Measurements from ENCODE around the gene GALNT14. TPM values are rescaled to one million over a fixed set of nuclear protein-coding genes. Genes with fewer than 3 reads are reported as not detected.

The GALNT14 gene
- total and polyA plus RNA-seq, 10 of the 15 experiments (the other 5 are each of a cell fraction or from before 2014, with no cell fraction given): 3.7 to 17.8 (median 6.0) TPM

- CTCF ChIA-PET: interaction anchor here (1.0 kb wide), 1 partner anchor 16 kb away, joined by 3 read pairs; no protein-coding TSS in a partner anchor
- in situ Hi-C loops (cut with MboI): no loop called here
- RAD21 ChIA-PET (ENCODE audit: unreplicated experiment): no interaction called here
- TF ChIP-seq ZNF384 (IDR thresholded peaks at IDR 0.05; ENCODE audit: borderline replicate concordance, low read depth, low read length) (no peak), ZNF687 (IDR thresholded peaks at IDR 0.05) (no peak), STAT1 (conservative IDR thresholded peaks at IDR 0.05) (no peak), CHD4 (IDR thresholded peaks at IDR 0.05) (no peak), CUX1 (IDR thresholded peaks at IDR 0.05; ENCODE audit: insufficient replicate concordance, low read depth, low read length) (no peak), MXI1 (IDR thresholded peaks at IDR 0.05; ENCODE audit: low read depth, low read length) (no peak), BCL11A (IDR thresholded peaks at IDR 0.05; ENCODE audit: low read depth, low read length) (no peak)
- TF ChIP-seq, protein P1, sequence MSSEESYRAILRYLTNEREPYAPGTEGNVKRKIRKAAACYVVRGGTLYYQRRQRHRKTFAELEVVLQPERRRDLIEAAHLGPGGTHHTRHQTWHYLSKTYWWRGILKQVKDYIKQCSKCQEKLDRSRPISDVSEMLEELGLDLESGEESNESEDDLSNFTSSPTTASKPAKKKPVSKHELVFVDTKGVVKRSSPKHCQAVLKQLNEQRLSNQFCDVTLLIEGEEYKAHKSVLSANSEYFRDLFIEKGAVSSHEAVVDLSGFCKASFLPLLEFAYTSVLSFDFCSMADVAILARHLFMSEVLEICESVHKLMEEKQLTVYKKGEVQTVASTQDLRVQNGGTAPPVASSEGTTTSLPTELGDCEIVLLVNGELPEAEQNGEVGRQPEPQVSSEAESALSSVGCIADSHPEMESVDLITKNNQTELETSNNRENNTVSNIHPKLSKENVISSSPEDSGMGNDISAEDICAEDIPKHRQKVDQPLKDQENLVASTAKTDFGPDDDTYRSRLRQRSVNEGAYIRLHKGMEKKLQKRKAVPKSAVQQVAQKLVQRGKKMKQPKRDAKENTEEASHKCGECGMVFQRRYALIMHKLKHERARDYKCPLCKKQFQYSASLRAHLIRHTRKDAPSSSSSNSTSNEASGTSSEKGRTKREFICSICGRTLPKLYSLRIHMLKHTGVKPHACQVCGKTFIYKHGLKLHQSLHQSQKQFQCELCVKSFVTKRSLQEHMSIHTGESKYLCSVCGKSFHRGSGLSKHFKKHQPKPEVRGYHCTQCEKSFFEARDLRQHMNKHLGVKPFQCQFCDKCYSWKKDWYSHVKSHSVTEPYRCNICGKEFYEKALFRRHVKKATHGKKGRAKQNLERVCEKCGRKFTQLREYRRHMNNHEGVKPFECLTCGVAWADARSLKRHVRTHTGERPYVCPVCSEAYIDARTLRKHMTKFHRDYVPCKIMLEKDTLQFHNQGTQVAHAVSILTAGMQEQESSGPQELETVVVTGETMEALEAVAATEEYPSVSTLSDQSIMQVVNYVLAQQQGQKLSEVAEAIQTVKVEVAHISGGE (CRISPR knock-in tag; IDR thresholded peaks at IDR 0.05): no peak
These were observed 79.9 kb downstream of the GALNT14 start for GRCh38 chr2:31058096-31059035.

More at GRCh38 chr2:31058096-31059035, 79.9 kb downstream of the GALNT14 start:
- Histone ChIP-seq H3K4me2 (ENCODE audit: control insufficient read depth, insufficient read depth) (no peak overlapping the region), H3K4me3 (no peak overlapping the region), H3K9me3 (replicated peaks; ENCODE audit: control insufficient read depth, insufficient read depth, low read length) (no peaks in the 10 kb centered on the region), H4K20me1 (ENCODE audit: control insufficient read depth, insufficient read depth) (no peaks in the 10 kb centered on the region), H3K27me3 (replicated peaks in 1 of 2; ENCODE audit: control insufficient read depth in 2 of 2, insufficient read depth in 2 of 2, low read length in 1 of 2) (no peaks in the 10 kb centered on the region), H3K4me1 (ENCODE audit: control insufficient read depth, insufficient read depth, low read length) (no peaks in the 10 kb centered on the region), H2AFZ (ENCODE audit: control insufficient read depth, low read depth, low read length) (no peak overlapping the region), H3K36me3 (ENCODE audit: control insufficient read depth in 2 of 2, insufficient read depth in 2 of 2, low read length in 1 of 2) (no peaks in the 10 kb centered on the region), H3K79me2 (ENCODE audit: control insufficient read depth, insufficient read depth, low read length) (no peaks in the 10 kb centered on the region), H3K27ac (ENCODE audit: control insufficient read depth, insufficient read depth) (no peak overlapping the region), H3K9ac (ENCODE audit: control insufficient read depth, insufficient read depth, low read length) (no peak overlapping the region)
- ChIA-PET POLR2A (no interaction called here), SMC1A (ENCODE audit: uncharacterized antibody, unreplicated experiment) (interaction anchor here (1.0 kb wide), 1 partner anchor 195 kb away, joined by 3 read pairs; no protein-coding TSS in a partner anchor)
- intact Hi-C loops (cut with micrococcal nuclease; ENCODE audit: unreplicated experiment): no loop called here
- ATAC-seq (no peak), FAIRE-seq (no peak), DNase-seq (ENCODE audit: low read depth, low spot score) (no peak)
- 20% methylated on average over 13 of the region's 13 CpGs for WGBS (ENCODE audit: insufficient coverage, insufficient replicate concordance, low lambda C conversion rate, missing lambda C conversion rate)
- no TSS peak for BruUV-seq (replicated peaks)
